AG09319 (cell line): Measurements from ENCODE around the gene QSOX1.

Experiments used
- DNase-seq: peaks from one replicate; pipeline ENCODE4 v3.0.0-alpha.2; 2010; ENCODE audit warnings: low read depth; ENCODE audit errors: extremely low read depth
- TF ChIP-seq, protein P1 (sequence below): IDR thresholded peaks from 2 replicates; pipeline ENCODE4 v1.5.1; 2011; ENCODE audit warnings: low read depth, mild to moderate bottlenecking, inconsistent platforms, low read length, moderate library complexity

The QSOX1 gene, protein sequence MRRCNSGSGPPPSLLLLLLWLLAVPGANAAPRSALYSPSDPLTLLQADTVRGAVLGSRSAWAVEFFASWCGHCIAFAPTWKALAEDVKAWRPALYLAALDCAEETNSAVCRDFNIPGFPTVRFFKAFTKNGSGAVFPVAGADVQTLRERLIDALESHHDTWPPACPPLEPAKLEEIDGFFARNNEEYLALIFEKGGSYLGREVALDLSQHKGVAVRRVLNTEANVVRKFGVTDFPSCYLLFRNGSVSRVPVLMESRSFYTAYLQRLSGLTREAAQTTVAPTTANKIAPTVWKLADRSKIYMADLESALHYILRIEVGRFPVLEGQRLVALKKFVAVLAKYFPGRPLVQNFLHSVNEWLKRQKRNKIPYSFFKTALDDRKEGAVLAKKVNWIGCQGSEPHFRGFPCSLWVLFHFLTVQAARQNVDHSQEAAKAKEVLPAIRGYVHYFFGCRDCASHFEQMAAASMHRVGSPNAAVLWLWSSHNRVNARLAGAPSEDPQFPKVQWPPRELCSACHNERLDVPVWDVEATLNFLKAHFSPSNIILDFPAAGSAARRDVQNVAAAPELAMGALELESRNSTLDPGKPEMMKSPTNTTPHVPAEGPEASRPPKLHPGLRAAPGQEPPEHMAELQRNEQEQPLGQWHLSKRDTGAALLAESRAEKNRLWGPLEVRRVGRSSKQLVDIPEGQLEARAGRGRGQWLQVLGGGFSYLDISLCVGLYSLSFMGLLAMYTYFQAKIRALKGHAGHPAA

DNA sequence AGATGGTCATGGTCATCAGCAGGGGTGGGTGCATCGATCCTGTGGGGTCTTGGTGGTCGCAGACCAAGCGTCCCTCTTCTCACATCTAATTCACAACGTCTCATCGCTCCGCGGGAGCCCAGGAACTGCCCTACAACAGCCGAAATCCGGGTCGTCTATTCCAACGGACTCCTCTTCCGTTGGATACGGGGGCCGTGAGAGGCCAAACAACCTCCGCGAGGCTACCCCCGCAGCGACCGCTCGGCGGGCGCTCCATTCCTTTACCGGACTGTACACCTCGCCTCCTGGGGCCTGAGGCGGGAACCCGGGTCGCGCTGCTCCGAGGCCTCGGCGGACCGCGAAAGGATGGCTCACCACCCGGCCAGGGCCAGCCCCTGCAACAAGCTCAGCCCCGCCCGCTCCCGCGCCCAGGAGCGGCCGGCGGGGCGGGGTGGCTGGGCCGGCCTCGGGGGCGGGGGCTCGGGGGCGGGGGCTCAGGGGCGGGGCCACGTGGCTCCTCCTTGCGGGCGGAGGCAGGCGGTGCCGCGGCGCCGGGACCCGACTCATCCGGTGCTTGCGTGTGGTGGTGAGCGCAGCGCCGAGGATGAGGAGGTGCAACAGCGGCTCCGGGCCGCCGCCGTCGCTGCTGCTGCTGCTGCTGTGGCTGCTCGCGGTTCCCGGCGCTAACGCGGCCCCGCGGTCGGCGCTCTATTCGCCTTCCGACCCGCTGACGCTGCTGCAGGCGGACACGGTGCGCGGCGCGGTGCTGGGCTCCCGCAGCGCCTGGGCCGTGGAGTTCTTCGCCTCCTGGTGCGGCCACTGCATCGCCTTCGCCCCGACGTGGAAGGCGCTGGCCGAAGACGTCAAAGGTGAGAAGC, at the start of gene QSOX1:
Gene QSOX1, plus strand, starts transcription at position 545 of the 857 bp plus-strand sequence. Its CDS starts 39 bp downstream, at position 584.
- TF ChIP-seq, protein P1, sequence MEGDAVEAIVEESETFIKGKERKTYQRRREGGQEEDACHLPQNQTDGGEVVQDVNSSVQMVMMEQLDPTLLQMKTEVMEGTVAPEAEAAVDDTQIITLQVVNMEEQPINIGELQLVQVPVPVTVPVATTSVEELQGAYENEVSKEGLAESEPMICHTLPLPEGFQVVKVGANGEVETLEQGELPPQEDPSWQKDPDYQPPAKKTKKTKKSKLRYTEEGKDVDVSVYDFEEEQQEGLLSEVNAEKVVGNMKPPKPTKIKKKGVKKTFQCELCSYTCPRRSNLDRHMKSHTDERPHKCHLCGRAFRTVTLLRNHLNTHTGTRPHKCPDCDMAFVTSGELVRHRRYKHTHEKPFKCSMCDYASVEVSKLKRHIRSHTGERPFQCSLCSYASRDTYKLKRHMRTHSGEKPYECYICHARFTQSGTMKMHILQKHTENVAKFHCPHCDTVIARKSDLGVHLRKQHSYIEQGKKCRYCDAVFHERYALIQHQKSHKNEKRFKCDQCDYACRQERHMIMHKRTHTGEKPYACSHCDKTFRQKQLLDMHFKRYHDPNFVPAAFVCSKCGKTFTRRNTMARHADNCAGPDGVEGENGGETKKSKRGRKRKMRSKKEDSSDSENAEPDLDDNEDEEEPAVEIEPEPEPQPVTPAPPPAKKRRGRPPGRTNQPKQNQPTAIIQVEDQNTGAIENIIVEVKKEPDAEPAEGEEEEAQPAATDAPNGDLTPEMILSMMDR = no peak
- DNase-seq = no peak

DNA sequence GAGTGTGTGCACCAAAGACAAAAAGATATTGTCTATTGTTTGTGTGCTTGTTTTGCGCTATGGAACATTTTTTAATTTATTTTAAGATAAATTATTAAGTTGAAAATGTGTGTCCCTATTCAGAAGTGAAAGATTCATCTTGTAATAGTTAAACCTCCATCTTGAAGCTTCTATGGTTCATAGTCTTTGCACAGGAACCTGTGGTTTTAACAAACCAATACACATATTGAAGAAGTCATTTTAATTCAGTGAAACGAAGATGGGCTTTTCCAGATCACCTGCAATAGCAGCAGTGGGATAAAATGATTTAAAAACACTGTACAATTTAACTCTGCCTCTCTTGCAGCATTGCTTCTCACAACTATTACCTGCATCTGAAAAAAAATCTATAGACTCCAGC, 42.6 kb upstream of the QSOX1 start:
- TF ChIP-seq, protein P1 = no peak
- no peak for DNase-seq

DNA sequence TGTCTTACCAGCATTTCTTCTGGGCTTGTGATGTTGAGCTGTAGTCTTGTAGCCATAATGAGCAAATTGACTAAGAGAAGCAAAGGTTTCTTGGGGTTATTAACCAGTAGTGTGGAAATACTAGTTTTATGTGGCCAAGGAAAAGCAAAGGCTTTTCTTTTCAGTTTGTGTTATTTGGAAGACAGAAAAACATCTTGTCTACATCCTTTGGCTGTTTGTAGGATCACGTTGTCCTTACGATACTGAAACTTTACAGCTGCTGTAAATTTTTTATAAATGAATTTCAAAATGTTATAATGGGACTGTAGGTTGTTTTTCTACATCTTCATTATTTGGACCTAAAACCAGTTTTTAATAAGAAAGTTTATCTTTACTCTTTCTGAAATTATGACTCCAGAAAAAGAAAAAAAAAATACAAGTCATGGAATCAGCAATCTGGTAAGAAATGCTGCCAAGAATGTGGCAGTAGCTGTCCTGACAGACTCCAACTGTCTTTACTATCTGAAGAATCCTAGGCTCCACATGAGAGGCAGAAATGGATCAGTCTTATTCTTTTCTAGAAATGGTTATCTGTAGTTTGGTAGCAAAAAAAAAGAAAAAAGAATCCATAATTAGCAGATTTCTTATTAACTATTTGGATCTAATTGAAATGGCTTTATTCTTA, 41.6 kb upstream of the QSOX1 start:
- no peak for DNase-seq
- TF ChIP-seq, protein P1 = no peak

DNA sequence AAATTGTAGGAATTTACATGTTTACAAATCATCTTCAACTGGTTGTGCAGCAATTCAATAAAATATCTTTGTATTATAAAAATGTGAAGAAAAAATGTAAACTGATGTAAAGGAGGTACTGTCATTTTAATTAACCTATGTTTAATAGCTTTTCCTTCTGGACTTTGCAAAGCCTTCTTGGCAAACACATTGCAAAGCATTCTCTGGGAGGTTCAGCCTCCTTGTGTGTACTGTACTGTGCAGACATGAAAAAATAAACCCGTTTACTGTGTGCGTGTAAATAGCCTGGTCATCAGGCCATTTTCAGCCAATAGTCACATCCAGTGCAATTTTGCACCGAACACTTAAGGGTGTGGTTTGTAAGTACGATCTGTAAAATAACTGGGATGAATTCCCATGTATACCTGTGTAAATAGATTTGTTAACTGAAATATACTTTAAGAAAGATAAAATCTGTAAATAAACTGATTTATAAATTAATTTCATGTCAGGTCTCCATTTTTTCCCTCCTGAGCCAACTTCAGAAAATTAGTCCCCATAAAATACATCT, 40.2 kb upstream of the QSOX1 start:
- DNase-seq = no peak
- TF ChIP-seq, protein P1 = no peak

DNA sequence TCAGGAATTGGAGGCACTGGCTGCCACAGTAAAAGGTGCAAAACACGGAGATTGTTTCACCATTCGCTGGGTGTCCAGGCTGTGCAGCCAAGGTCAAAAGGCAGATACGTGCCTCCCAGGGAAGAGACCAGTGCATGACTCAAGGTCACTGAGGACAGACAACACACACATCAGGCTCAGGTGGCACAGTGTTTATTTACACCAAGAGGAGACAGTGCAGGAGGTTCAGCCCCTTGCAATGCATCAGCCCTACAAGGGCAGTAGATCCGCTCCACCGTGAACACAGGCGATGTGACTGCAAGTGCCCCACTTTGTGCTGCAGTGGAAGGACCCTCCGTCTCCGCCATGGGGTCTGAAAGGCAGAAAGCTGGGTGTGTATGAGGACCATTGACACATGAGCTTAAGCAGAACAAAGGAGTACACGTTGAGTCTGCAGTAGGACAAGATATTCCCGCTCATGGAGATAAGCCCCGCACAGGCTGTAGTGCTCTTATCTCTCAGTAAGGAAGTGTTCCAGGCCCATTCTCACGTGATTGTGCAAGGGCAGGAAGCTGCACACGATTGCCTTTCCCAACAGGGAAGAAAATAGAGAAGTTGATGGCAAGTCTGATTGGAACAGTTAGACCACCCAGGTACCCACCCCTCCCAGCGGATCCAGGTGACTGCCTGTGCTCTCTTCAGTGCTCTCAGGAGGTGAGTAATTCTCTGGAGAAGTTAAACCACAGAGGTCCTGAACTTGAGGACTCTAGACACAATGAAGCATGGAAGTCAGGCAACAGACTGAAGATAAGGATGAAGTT, 37.5 kb upstream of the QSOX1 start:
- no peak for DNase-seq
- TF ChIP-seq, protein P1 = no peak

DNA sequence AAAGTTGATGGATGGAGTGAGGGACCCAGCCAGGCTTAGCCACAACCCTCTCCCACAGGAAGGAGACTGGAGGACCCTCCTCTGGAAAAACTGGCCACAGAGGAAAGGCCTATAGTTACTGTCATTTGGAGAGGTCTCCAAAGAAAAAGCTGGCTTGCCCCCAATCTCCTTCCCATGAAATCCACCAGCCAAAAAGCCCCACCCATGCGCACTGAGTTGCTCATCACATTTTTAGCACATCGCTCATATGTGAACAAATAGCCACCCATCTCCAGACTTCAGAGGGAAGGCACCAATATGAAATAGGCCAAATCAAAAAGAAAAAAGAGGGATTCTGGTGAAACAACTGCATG, 36.9 kb upstream of the QSOX1 start:
- no peak for DNase-seq
- TF ChIP-seq, protein P1 = no peak
